IMR-90 (cell line): ENCODE results near the gene KPNA1. TPM values are rescaled to one million over a fixed set of nuclear protein-coding genes. Genes with fewer than 3 reads are reported as not detected.

ENCODE experiments used
- ATAC-seq: fragments of 200-7000 bp; cut with Tn5 transposase; 2 replicates; pipeline ENCODE4 v1.9.1; 2020; ENCODE audit warnings: low read depth, mild to moderate bottlenecking, moderate library complexity
- BruUV-seq: library from RNA; stranded (reverse); fragments of 400-500 nt; replicated peaks from 2 replicates; lab custom pipeline; 2021; lab: Mats Ljungman, UMichigan
- CTCF ChIA-PET: fragments of 300-600 bp; formaldehyde crosslinking; extraction: SDS; loops from one replicate; lab custom pipeline; 2021; ENCODE audit warnings: antibody characterized with exemption; lab: Yijun Ruan, JAX
- POLR2A ChIA-PET: fragments of 300-600 bp; sonication (Branson Sonifier 250); formaldehyde crosslinking; loops from one replicate; lab custom pipeline; 2022; ENCODE audit warnings: antibody characterized with exemption; ENCODE audit not compliant: unreplicated experiment; lab: Charles Lee
- DNase-seq: peaks from one replicate; pipeline ENCODE4 v3.0.0; 2013
- H2AFZ ChIP-seq: replicated peaks from 2 replicates; pipeline ENCODE3; 2013; ENCODE audit warnings: low read length, mild to moderate bottlenecking; ENCODE audit not compliant: poor library complexity
- H2AK5ac ChIP-seq: 2 replicates; pipeline ENCODE4 v1.6.1; 2013; ENCODE audit warnings: low read depth, low read length, inconsistent platforms
- H2AK9ac ChIP-seq: replicated peaks from 2 replicates; pipeline ENCODE3; 2013; ENCODE audit warnings: mild to moderate bottlenecking, low read depth, low read length, moderate library complexity; ENCODE audit not compliant: poor library complexity
- H2BK120ac ChIP-seq: 2 replicates; pipeline ENCODE4 v1.6.1; 2013; ENCODE audit warnings: low read depth, low read length, inconsistent platforms
- H2BK15ac ChIP-seq: 3 replicates; pipeline ENCODE4 v1.6.1; 2013; ENCODE audit warnings: low read depth, low read length, inconsistent platforms
- H2BK20ac ChIP-seq: 2 replicates; pipeline ENCODE4 v1.6.1; 2013; ENCODE audit warnings: low read depth, mild to moderate bottlenecking, inconsistent platforms, low read length, moderate library complexity
- H2BK5ac ChIP-seq: 2 replicates; pipeline ENCODE4 v1.6.1; 2013; ENCODE audit warnings: mild to moderate bottlenecking, low read depth, low read length, inconsistent platforms; ENCODE audit not compliant: poor library complexity, severe bottlenecking
- H3K14ac ChIP-seq: replicated peaks from 2 replicates; pipeline ENCODE4 v1.6.1; 2013; ENCODE audit warnings: low read depth, low read length, inconsistent platforms
- H3K18ac ChIP-seq: 2 replicates; pipeline ENCODE4 v1.6.1; 2013; ENCODE audit warnings: low read depth, low read length, control low read depth
- H3K23ac ChIP-seq: 2 replicates; pipeline ENCODE4 v1.6.1; 2013; ENCODE audit warnings: low read depth, low read length, inconsistent platforms
- H3K27ac ChIP-seq: 2 replicates; pipeline ENCODE4 v1.5.1; 2013; ENCODE audit warnings: mild to moderate bottlenecking, control low read depth, low read length; ENCODE audit not compliant: insufficient read depth
- H3K27me3 ChIP-seq: 2 replicates; pipeline ENCODE4 v1.6.1; 2013; ENCODE audit warnings: low read length; ENCODE audit not compliant: control insufficient read depth, insufficient read depth
- H3K36me3 ChIP-seq: 2 replicates; pipeline ENCODE4 v1.6.1; 2013; ENCODE audit warnings: low read length, mixed read lengths; ENCODE audit not compliant: control insufficient read depth, insufficient read depth
- H3K4ac ChIP-seq: 2 replicates; pipeline ENCODE4 v1.6.1; 2013; ENCODE audit warnings: low read depth, low read length, inconsistent platforms
- H3K4me1 ChIP-seq: 2 replicates; pipeline ENCODE4 v1.6.1; 2013; ENCODE audit warnings: low read length, mixed read lengths; ENCODE audit not compliant: control insufficient read depth, insufficient read depth
- H3K4me2 ChIP-seq: 2 replicates; pipeline ENCODE4 v1.6.1; 2013; ENCODE audit warnings: low read depth, mild to moderate bottlenecking, control low read depth, low read length, moderate library complexity
- H3K4me3 ChIP-seq: 2 replicates; pipeline ENCODE4 v1.5.1; 2013; ENCODE audit warnings: low read depth, mild to moderate bottlenecking, control low read depth, low read length, moderate library complexity; ENCODE audit not compliant: insufficient read depth
- H3K56ac ChIP-seq: 2 replicates; pipeline ENCODE4 v1.6.1; 2013; ENCODE audit warnings: low read length, inconsistent platforms; ENCODE audit not compliant: insufficient read depth; ENCODE audit errors: extremely low read depth
- H3K79me1 ChIP-seq, 2 experiments: 2 replicates each; pipeline ENCODE4 v1.6.1; 2013; ENCODE audit warnings: low read length in 2 of 2, inconsistent platforms in 1 of 2, low read depth in 1 of 2
- H3K9ac ChIP-seq: 2 replicates; pipeline ENCODE4 v1.6.1; 2013; ENCODE audit warnings: low read depth, low read length, control low read depth
- H3K9me1 ChIP-seq: 2 replicates; pipeline ENCODE4 v1.6.1; 2013; ENCODE audit warnings: low read length, inconsistent platforms; ENCODE audit not compliant: insufficient read depth
- H3K9me3 ChIP-seq: 2 replicates; pipeline ENCODE4 v1.6.1; 2013; ENCODE audit warnings: low read length; ENCODE audit not compliant: control insufficient read depth, insufficient read depth
- H4K20me1 ChIP-seq: 2 replicates; pipeline ENCODE4 v1.6.1; 2013; ENCODE audit warnings: low read length, inconsistent platforms; ENCODE audit not compliant: insufficient read depth
- H4K5ac ChIP-seq: 2 replicates; pipeline ENCODE4 v1.6.1; 2013; ENCODE audit warnings: mild to moderate bottlenecking, low read depth, low read length, control low read depth
- H4K8ac ChIP-seq, 2 experiments: 2 replicates each; pipeline ENCODE4 v1.6.1; 2013; ENCODE audit warnings: low read depth in 2 of 2, low read length in 2 of 2, control low read depth in 1 of 2, inconsistent platforms in 1 of 2
- H4K91ac ChIP-seq: 2 replicates; pipeline ENCODE4 v1.6.1; 2013; ENCODE audit warnings: low read depth, low read length, inconsistent platforms; ENCODE audit not compliant: insufficient read depth
- CEBPB ChIP-seq: IDR thresholded peaks from 2 replicates; pipeline ENCODE4 v1.6.1; 2012; ENCODE audit warnings: low read depth, low read length, improper control_type of control experiment
- CHD1 ChIP-seq: IDR thresholded peaks from 2 replicates; pipeline ENCODE4 v1.6.1; 2012; ENCODE audit warnings: low read depth, low read length, improper control_type of control experiment
- FOS ChIP-seq: fragments of 150-350 bp; IDR thresholded peaks from 2 replicates; pipeline ENCODE4 v1.6.1; 2016; ENCODE audit warnings: low read depth, low read length
- WGBS, 2 experiments: methylation state at CpG; one replicate each; pipeline versions ENCODE4 v1.1.5 to v1.1.7; 2013; ENCODE audit warnings: missing lambda C conversion rate in 2 of 2; ENCODE audit not compliant: insufficient read length in 1 of 2; ENCODE audit errors: extremely low coverage in 2 of 2; 5-methylcytosine and 5-hydroxymethylcytosine counted together
- dilution Hi-C: fragments of 300-500 bp; cut with HindIII; formaldehyde crosslinking; loops from one replicate; pipeline ENCODE4 v1.14.3; 2018; ENCODE audit warnings: low sequenced_read_pairs; ENCODE audit not compliant: unreplicated experiment
- in situ Hi-C: fragments of 300-500 bp; cut with MboI; formaldehyde crosslinking; loops from 3 replicates; pipeline ENCODE4 v1.14.3; 2019; ENCODE audit warnings: low sequenced_read_pairs, inconsistent platforms, mixed read lengths
- intact Hi-C: fragments of 100-400 bp; cut with micrococcal nuclease; formaldehyde crosslinking; loops from 2 replicates; pipeline ENCODE4 v1.10.0; 2022
- polyA plus RNA-seq, 3 experiments: library from polyadenylated mRNA; depleted of rRNA; stranded (reverse); fragments of >200 nt; gene quantifications; 2 replicates each; pipeline ENCODE4 v1.2.3, GENCODE V29; 2012; ENCODE audit warnings: low replicate concordance in 1 of 3
- total RNA-seq: library from RNA; depleted of rRNA; stranded (reverse); fragments of >200 nt; gene quantifications from 2 replicates; pipeline ENCODE4 v1.2.3, GENCODE V29; 2012

KPNA1 gene
- total and polyA plus RNA-seq, 2 of the 4 experiments (the other 2 are of a cell fraction), result 30.6 to 112 TPM

DNA sequence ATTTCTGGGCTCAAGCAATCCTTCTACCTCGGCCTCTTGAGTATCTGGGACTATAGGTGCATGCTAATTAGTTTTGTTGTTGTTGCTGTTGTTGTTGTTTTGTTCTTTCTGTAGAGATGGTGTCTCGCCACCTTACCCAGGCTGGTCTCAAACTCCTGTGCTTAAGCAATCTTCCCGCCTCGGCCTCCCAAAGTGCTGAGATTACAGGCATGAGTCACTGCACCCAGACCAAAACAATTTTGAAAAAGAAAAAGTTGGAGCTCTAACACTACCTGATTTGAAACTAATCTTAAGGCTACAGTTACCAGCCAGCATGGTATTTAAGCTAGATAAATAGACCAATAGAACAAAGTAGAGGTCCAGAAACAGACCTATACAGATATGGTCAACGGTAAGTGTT is 29.8 kb downstream of the KPNA1 start:
- H3K4me1 ChIP-seq, result peaks cover 8% of the 10 kb centered on the region
- H2AFZ ChIP-seq, result no peak overlapping the region
- no TSS peak for BruUV-seq
- H3K4me3 ChIP-seq, result no peak overlapping the region
- dilution Hi-C loops (no loop called here), intact Hi-C loops (no loop called here), in situ Hi-C loops (no loop called here)
- peaks cover 27% of the 10 kb centered on the region for H4K20me1 ChIP-seq
- no peak overlapping the region for H2BK15ac ChIP-seq
- H2BK5ac ChIP-seq, result no peak overlapping the region
- no peak overlapping the region for H2BK120ac ChIP-seq
- H2BK20ac ChIP-seq, result no peak overlapping the region
- peaks cover 11% of the 10 kb centered on the region for H3K9me1 ChIP-seq
- H4K91ac ChIP-seq, result no peak overlapping the region
- H3K9ac ChIP-seq, result no peak overlapping the region
- no peak overlapping the region for H2AK9ac ChIP-seq
- no peaks in the 10 kb centered on the region for H3K27me3 ChIP-seq
- POLR2A ChIA-PET, result no interaction called here
- H3K9me3 ChIP-seq, result no peaks in the 10 kb centered on the region
- no peak overlapping the region for H2AK5ac ChIP-seq
- no peak overlapping the region for H4K8ac ChIP-seq
- ATAC-seq (peak; percentile 80), DNase-seq (peak; percentile 70)
- 20% methylated on average over 1 of the region's 5 CpGs; no CpG with 5 or more reads in 1 of the 2 experiments for WGBS, 2 experiments
- no peak overlapping the region for H3K4ac ChIP-seq
- H3K56ac ChIP-seq, result no peak overlapping the region
- no peaks in the 10 kb centered on the region; the same call in 1 of the 2 replicates for H3K36me3 ChIP-seq
- TF ChIP-seq FOS (peak; percentile 73), CHD1 (no peak), CEBPB (peak; percentile 91)
- H3K18ac ChIP-seq, result no peak overlapping the region
- no peak overlapping the region for H3K14ac ChIP-seq
- H3K27ac ChIP-seq, result no peak overlapping the region
- no peak overlapping the region; the same call in 1 of the 2 replicates for H3K4me2 ChIP-seq
- H4K5ac ChIP-seq, result no peak overlapping the region
- H3K79me1 ChIP-seq, result peaks cover 32 to 62% of the 10 kb centered on the region in 2 experiments
- CTCF ChIA-PET, result interaction anchor here (0.6 kb wide), 1 partner anchor 22 kb away, joined by 3 read pairs; no protein-coding TSS in a partner anchor
- no peak overlapping the region for H3K23ac ChIP-seq
